ENCODE results near the gene MLEC.

MLEC gene

GRCh38 chr12:120721866-120722265, 34.9 kb downstream of the MLEC start:
- TF ChIP-seq PKNOX1 (IDR thresholded peaks at IDR 0.05) (no peak), LEF1 (IDR thresholded peaks at IDR 0.05; ENCODE audit: borderline replicate concordance) (no peak), CTBP1 (IDR thresholded peaks at IDR 0.05; ENCODE audit: borderline replicate concordance) (no peak)
- ChIA-PET POLR2A (no interaction called here), CTCF (interaction anchor here (1.3 kb wide), 1 partner anchor 75 kb away, joined by 3 read pairs; no protein-coding TSS in a partner anchor)
- no peak for DNase-seq (ENCODE audit: extremely low spot score)

- POLR2A ChIA-PET = interaction anchor here (0.6 kb wide), 1 partner anchor 48 kb away, joined by 3 read pairs; no protein-coding TSS in a partner anchor
Measured at GRCh38 chr12:120722784-120723183, 35.8 kb downstream of the MLEC start.

DNA sequence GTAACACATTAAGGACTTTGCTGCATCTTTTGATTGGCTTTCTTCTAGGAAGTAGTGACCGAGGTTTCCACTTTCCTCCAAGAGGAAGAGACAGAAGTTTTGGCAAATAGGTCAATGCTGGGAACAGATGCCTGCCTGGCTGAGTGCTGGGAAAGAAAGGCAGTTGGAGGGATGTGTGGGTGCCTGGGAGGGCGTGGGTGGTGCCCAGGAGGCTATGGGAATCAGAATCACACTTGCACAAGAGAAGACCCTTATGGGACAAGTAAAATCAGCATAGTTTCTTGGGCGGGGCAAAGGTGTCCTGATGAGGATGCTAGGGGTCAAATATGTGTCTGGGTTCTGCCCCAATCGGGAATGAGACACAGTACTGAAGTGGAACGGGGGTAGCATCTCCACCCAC, 37.8 kb downstream of the MLEC start:
- POLR2A ChIA-PET = interaction anchor here (0.8 to 0.9 kb wide), 2 partner anchors 14 to 76 kb away, joined by 3 to 4 read pairs; partner anchors contain the start of gene UNC119B
- DNase-seq (ENCODE audit: extremely low spot score) = no peak
- no peak for TF ChIP-seq FOXM1 (IDR thresholded peaks at IDR 0.05; ENCODE audit: borderline replicate concordance)
- TF ChIP-seq FOXK2 (IDR thresholded peaks at IDR 0.05) = no peak
- TF ChIP-seq PKNOX1 (IDR thresholded peaks at IDR 0.05) = no peak
- TF ChIP-seq TARDBP (IDR thresholded peaks at IDR 0.05) = no peak
- no peak for TF ChIP-seq ZNF384 (IDR thresholded peaks at IDR 0.05)
- TF ChIP-seq LEF1 (IDR thresholded peaks at IDR 0.05; ENCODE audit: borderline replicate concordance) = no peak
- TF ChIP-seq CTBP1 (IDR thresholded peaks at IDR 0.05; ENCODE audit: borderline replicate concordance) = no peak
- TF ChIP-seq BHLHE40 (IDR thresholded peaks at IDR 0.05; ENCODE audit: borderline replicate concordance) = no peak
- no peak for TF ChIP-seq L3MBTL2 (conservative IDR thresholded peaks at IDR 0.05)
- no peak for TF ChIP-seq FOXA1 (IDR thresholded peaks at IDR 0.05)
- TF ChIP-seq SP1 (IDR thresholded peaks at IDR 0.05) = no peak
- TF ChIP-seq SUZ12 (IDR thresholded peaks at IDR 0.05) = no peak
- no peak for TF ChIP-seq HDGF (IDR thresholded peaks at IDR 0.05; ENCODE audit: borderline replicate concordance)
- TF ChIP-seq NFRKB (IDR thresholded peaks at IDR 0.05) = no peak
- TF ChIP-seq ARNT (IDR thresholded peaks at IDR 0.05) = no peak
- TF ChIP-seq ELF4 (IDR thresholded peaks at IDR 0.05) = no peak
- CTCF ChIA-PET = interaction anchor here (0.6 to 1.0 kb wide), 2 partner anchors 76 to 80 kb away, joined by 3 to 5 read pairs; no protein-coding TSS in a partner anchor

More at GRCh38 chr12:120722784-120723183, 35.8 kb downstream of the MLEC start:
- TF ChIP-seq ARNT (IDR thresholded peaks at IDR 0.05) (no peak), PKNOX1 (IDR thresholded peaks at IDR 0.05) (no peak), FOXA1 (IDR thresholded peaks at IDR 0.05) (no peak), SUZ12 (IDR thresholded peaks at IDR 0.05) (no peak), TARDBP (IDR thresholded peaks at IDR 0.05) (no peak)
- CTCF ChIA-PET = interaction anchor here (1.3 kb wide), 1 partner anchor 76 kb away, joined by 3 read pairs; no protein-coding TSS in a partner anchor
- no peak for DNase-seq (ENCODE audit: extremely low spot score)

DNA sequence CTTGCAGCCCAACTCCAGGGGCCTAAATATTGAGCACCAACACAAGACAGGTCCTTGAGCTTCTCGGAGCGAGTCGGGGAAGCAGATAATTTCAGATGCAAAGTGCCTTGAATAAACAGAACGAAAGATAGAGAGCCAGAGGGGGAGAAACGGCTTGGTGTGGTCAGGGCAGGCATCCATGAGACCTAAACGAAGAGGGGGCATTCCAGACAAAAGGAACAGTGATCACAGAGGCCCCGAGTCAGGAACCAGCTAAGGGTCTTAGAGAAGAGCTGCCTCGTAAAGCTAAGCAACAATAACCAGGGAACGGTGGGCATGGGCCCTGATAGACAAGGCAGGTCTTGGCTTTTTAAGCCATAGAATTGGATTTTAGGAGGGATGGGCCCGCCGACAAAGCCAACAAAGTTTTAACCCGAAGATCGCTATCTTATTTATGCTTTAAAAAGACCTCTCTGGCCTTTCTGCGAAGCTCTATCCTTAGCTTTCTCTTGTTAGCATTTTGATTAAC, 38.3 kb downstream of the MLEC start:
- CTCF ChIA-PET = interaction anchor here (0.6 to 1.0 kb wide), 2 partner anchors 76 to 81 kb away, joined by 3 to 5 read pairs; no protein-coding TSS in a partner anchor
- no peak for DNase-seq (ENCODE audit: extremely low spot score)
- POLR2A ChIA-PET = interaction anchor here (0.6 to 0.9 kb wide), 5 partner anchors 12 to 524 kb away, joined by 3 to 4 read pairs (median 3); partner anchors contain the start of gene UNC119B
- TF ChIP-seq FOXK2 (IDR thresholded peaks at IDR 0.05) (no peak), L3MBTL2 (conservative IDR thresholded peaks at IDR 0.05) (no peak), BHLHE40 (IDR thresholded peaks at IDR 0.05; ENCODE audit: borderline replicate concordance) (no peak), ZNF384 (IDR thresholded peaks at IDR 0.05) (no peak)

DNA sequence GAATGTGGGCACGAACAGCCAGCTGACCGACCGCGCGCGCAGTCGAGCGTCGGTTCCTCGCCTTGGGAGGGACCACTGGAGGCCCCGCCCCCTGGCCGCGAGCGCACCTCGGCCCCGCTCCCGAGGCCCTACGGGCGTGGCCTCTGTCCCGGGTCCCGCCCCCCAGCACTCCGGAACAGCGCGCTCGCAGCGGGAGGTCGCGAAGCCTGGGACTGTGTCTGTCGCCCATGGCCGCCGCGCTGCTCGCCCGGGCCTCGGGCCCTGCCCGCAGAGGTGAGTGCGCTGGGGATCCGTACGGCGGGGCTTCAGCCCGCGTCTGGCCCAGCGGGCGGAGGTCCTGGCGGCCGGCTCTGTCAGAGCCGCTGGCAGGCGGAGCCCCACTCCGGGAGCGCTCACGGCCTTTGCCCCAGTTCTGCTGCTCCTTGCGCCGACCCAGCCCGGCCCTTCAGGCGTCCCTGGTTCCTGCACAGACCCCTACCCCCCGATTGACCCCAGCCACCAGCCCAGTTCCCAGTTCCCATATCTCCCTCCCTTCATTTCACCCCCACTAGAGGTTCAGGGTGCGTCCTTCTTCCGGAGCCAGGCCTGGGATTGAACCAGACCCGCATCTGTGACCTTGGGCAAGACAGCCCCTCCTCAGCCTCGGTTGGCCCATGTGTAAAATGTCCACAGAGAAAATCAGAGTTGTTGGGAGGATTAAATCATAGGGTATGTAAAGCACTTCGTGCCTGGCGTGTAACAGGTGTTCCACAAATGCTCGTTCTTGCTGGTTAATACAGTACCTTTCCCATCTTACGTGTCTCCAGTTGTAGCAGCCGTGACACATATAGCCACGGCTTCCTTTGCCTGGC, 38.9 kb downstream of the MLEC start, which contains the start of gene ACADS:
TSS of gene ACADS (plus strand) at position 168 of the 851 bp plus-strand sequence. CDS start at position 228, 60 bp downstream.
- CTCF ChIA-PET = interaction anchor here (1.0 kb wide), 1 partner anchor 77 kb away, joined by 5 read pairs; no protein-coding TSS in a partner anchor

More for the DNA sequence above, 38.9 kb downstream of the MLEC start, which contains the start of gene ACADS:
- TF ChIP-seq NFRKB (IDR thresholded peaks at IDR 0.05) = no peak
- TF ChIP-seq CTBP1 (IDR thresholded peaks at IDR 0.05; ENCODE audit: borderline replicate concordance) = no peak
- TF ChIP-seq BHLHE40 (IDR thresholded peaks at IDR 0.05; ENCODE audit: borderline replicate concordance) = no peak
- TF ChIP-seq PKNOX1 (IDR thresholded peaks at IDR 0.05) = no peak
- no peak for TF ChIP-seq FOXM1 (IDR thresholded peaks at IDR 0.05; ENCODE audit: borderline replicate concordance)
- no peak for TF ChIP-seq ZNF384 (IDR thresholded peaks at IDR 0.05)
- TF ChIP-seq ELF4 (IDR thresholded peaks at IDR 0.05) = no peak
- no peak for TF ChIP-seq L3MBTL2 (conservative IDR thresholded peaks at IDR 0.05)
- no peak for TF ChIP-seq TARDBP (IDR thresholded peaks at IDR 0.05)
- no peak for TF ChIP-seq FOXK2 (IDR thresholded peaks at IDR 0.05)
- no peak for TF ChIP-seq LEF1 (IDR thresholded peaks at IDR 0.05; ENCODE audit: borderline replicate concordance)
- TF ChIP-seq HDGF (IDR thresholded peaks at IDR 0.05; ENCODE audit: borderline replicate concordance) = no peak
- no peak for TF ChIP-seq SUZ12 (IDR thresholded peaks at IDR 0.05)
- TF ChIP-seq FOXA1 (IDR thresholded peaks at IDR 0.05) = no peak
- TF ChIP-seq ARNT (IDR thresholded peaks at IDR 0.05) = no peak
- no peak for TF ChIP-seq SP1 (IDR thresholded peaks at IDR 0.05)
- POLR2A ChIA-PET = interaction anchor here (0.6 to 0.9 kb wide), 5 partner anchors 12 to 525 kb away, joined by 3 to 4 read pairs (median 3); partner anchors contain the start of gene UNC119B
- peak; percentile 99 for DNase-seq (ENCODE audit: extremely low spot score)

Measured in HEK293T (cell line).